DOHH2 (cell line): Measurements from ENCODE around the gene MMRN2.

ENCODE experiments used
- EZH2phosphoT487 ChIP-seq: fragments of 200-600 bp; sonication (generic); IDR thresholded peaks from 2 replicates; pipeline ENCODE4 v1.6.1; 2017; ENCODE audit warnings: borderline replicate concordance, mild to moderate bottlenecking, antibody characterized with exemption, low read length, moderate library complexity, mixed read lengths
- TF ChIP-seq, protein P1 (sequence below): fragments of 200-600 bp; sonication (generic); IDR thresholded peaks from one replicate; pipeline ENCODE4 v1.5.1; 2014; ENCODE audit warnings: antibody characterized with exemption, mild to moderate bottlenecking, low read depth, low read length; ENCODE audit not compliant: poor library complexity, severe bottlenecking

DNA sequence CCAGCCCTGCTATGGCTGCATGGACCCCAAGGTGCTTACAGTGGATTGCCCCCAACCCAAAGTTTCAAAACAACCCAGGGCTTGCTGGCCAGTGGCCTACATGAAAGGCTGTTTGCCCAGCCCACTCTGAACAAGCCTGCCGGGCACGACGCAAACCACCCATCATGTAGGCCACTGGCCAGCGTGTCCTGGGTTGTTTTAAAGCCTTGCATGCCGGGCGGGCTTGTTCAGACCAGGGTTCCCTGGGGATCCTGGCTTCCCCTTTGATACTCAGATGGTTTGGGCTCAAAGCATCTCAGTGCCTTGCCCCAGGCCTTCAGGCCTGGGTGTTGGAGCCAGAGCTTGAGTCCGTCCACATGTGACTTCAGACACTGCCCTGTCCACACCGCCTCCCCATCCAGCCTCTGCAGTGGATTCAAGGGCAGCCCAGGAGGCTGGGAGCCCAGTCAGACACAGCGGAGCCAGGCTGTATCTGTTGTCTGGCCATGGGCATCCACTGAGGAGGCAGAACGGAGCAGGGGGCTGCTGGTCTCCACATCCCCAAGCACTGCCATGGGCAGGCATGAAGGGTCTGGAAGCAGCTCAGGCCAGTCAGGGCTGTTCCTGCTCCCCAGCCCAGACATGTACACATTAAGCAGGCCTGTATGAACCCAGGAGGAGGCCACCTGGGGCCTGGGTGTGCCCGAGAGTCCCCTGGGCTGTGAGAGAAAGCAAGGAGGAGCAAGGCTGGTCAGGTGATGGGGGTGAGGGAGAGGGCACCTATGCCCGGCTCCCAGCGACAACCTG is 6.8 kb upstream of the MMRN2 start:
- TF ChIP-seq, protein P1, sequence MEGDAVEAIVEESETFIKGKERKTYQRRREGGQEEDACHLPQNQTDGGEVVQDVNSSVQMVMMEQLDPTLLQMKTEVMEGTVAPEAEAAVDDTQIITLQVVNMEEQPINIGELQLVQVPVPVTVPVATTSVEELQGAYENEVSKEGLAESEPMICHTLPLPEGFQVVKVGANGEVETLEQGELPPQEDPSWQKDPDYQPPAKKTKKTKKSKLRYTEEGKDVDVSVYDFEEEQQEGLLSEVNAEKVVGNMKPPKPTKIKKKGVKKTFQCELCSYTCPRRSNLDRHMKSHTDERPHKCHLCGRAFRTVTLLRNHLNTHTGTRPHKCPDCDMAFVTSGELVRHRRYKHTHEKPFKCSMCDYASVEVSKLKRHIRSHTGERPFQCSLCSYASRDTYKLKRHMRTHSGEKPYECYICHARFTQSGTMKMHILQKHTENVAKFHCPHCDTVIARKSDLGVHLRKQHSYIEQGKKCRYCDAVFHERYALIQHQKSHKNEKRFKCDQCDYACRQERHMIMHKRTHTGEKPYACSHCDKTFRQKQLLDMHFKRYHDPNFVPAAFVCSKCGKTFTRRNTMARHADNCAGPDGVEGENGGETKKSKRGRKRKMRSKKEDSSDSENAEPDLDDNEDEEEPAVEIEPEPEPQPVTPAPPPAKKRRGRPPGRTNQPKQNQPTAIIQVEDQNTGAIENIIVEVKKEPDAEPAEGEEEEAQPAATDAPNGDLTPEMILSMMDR, result no peak
- TF ChIP-seq EZH2phosphoT487, result no peak
